ENCODE measurements around the gene LIN54. TPM values are rescaled to one million over a fixed set of nuclear protein-coding genes. Genes with fewer than 3 reads are reported as not detected.

Gene LIN54
- total and polyA plus RNA-seq, 9 donors = 3.8 to 10.0 (median 7.4) TPM

DNA sequence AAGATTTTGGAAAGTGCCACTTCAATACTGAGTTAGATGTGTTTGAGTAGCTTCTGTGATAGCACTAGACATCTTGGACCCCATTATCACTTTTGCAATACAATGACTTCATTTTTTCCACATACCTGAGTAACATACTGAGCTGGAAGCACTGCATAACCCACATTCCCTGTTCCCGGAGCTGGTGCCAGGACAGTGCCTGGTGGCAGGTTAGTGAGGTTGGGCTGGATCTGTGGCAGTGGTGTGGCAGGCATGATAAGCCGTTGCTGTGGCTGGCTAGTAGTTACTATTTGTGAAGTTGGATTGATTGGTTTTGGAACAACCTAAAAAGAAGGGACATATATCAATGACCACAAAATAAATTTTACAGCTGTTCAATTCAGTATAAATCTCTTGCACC, 71.2 kb downstream of the LIN54 start:
- WGBS, 3 donors = 74 to 90% (median 81%) methylated on average over 2 of the region's 2 CpGs
- Histone ChIP-seq H3K4me3 (no peak overlapping the region), H3K9me3 (no peaks in the 10 kb centered on the region), H3K27me3 (no peaks in the 10 kb centered on the region), H3K27ac (no peak overlapping the region), H3K36me3 (no peaks in the 10 kb centered on the region), H3K4me1 (ENCODE audit: insufficient read depth) (no peaks in the 10 kb centered on the region)
- no peak for DNase-seq
- TF ChIP-seq EP300 (IDR thresholded peaks at IDR 0.05) = no peak
- no peak for TF ChIP-seq POLR2A (IDR thresholded peaks at IDR 0.05)
- TF ChIP-seq CTCF (IDR thresholded peaks at IDR 0.05) = no peak
- intact Hi-C loops (cut with DNase I) = no loop called here

GRCh38 chr4:82934441-82934840, 76.2 kb downstream of the LIN54 start:
- Histone ChIP-seq H3K27me3 (no peaks in the 10 kb centered on the region), H3K36me3 (no peaks in the 10 kb centered on the region), H3K4me1 (ENCODE audit: insufficient read depth) (no peaks in the 10 kb centered on the region), H3K27ac (no peak overlapping the region), H3K9me3 (no peaks in the 10 kb centered on the region), H3K4me3 (no peak overlapping the region)
- TF ChIP-seq POLR2A (IDR thresholded peaks at IDR 0.05) (no peak), CTCF (IDR thresholded peaks at IDR 0.05) (no peak), EP300 (IDR thresholded peaks at IDR 0.05) (no peak)
- intact Hi-C loops (cut with DNase I) = no loop called here
- no peak for DNase-seq

DNA sequence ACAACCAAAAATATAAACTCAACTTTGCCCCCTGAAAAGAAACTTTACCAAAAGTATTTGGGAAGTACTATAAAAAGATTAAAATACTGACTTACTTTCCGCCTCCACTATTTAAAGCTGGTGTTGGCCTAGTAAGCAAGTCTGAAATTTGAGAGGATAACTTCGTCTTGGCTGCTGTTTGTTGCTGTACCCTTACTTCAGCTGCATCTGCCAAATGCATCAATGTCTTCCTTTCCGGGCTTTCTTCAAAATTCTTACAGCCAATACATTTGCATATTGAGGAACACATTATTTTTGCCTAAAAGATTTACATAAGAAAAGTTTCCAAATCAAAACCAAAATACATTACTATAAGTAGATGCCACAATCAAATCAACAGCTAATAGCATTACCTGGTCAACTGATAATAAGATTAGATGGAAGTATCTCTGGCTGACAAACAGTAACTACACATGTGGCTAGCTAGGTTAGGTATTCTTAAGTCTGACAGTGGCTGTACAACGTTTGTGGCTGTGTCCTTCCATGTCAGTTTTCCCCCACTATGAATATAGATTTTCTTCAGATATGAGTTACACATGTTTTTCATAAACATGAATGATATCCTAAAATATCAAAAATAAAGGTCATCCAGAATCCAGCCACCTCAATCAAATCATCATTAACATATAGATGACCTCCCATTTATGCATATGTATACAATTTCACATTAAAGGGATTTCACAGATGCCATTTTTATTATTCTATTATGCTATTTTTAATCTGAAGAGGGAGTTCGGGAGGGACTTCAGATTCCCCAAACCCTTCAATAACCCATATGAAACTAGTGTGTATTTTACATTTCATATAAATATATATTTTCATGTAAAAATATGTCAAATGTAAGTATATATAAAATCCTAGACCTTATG, 79.5 kb downstream of the LIN54 start:
- no peaks in the 10 kb centered on the region for H3K36me3 ChIP-seq
- no peak overlapping the region for H3K27ac ChIP-seq
- 72 to 79% (median 77%) methylated on average over 5 of the region's 5 CpGs for WGBS, 3 donors
- H3K27me3 ChIP-seq = no peaks in the 10 kb centered on the region
- H3K4me1 ChIP-seq (ENCODE audit: insufficient read depth) = no peaks in the 10 kb centered on the region
- no peak for DNase-seq
- intact Hi-C loops (cut with DNase I) = no loop called here
- no peak for TF ChIP-seq POLR2A (IDR thresholded peaks at IDR 0.05)
- H3K4me3 ChIP-seq = no peak overlapping the region
- no peaks in the 10 kb centered on the region for H3K9me3 ChIP-seq

DNA sequence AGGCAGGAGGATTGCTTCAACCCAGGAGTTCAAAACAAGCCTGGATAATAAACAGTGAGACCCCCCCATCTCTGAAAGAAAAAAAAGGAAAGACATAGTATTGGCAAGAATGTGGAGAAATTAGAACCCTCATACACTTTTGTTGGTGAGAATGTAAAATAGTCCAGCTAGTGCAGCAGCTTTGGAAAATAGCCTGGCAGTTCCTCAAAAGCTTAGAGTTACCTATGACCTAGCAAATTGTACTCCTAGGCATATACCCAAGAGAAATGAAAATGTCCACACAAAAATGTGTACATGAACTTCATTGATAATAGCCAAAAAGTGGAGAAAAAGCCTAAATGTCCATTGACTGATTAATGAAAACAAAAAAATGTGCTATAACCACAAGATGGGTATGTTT, 88.8 kb downstream of the LIN54 start:
- no peaks in the 10 kb centered on the region for H3K36me3 ChIP-seq
- no peak for DNase-seq
- TF ChIP-seq EP300 (IDR thresholded peaks at IDR 0.05) (no peak), CTCF (IDR thresholded peaks at IDR 0.05) (no peak), POLR2A (IDR thresholded peaks at IDR 0.05) (no peak)
- H3K9me3 ChIP-seq = no peaks in the 10 kb centered on the region
- no peak overlapping the region for H3K27ac ChIP-seq
- no peaks in the 10 kb centered on the region for H3K4me1 ChIP-seq (ENCODE audit: insufficient read depth)
- no peak overlapping the region for H3K4me3 ChIP-seq
- intact Hi-C loops (cut with DNase I) = no loop called here
- H3K27me3 ChIP-seq = no peaks in the 10 kb centered on the region

GRCh38 chr4:82919386-82919785, 91.2 kb downstream of the LIN54 start:
- no peaks in the 10 kb centered on the region for H3K4me1 ChIP-seq (ENCODE audit: insufficient read depth)
- H3K27ac ChIP-seq = no peak overlapping the region
- H3K9me3 ChIP-seq = no peaks in the 10 kb centered on the region
- DNase-seq = no peak
- H3K27me3 ChIP-seq = no peaks in the 10 kb centered on the region
- H3K4me3 ChIP-seq = no peak overlapping the region
- TF ChIP-seq CTCF (IDR thresholded peaks at IDR 0.05) = no peak
- TF ChIP-seq POLR2A (IDR thresholded peaks at IDR 0.05) = no peak
- TF ChIP-seq EP300 (IDR thresholded peaks at IDR 0.05) = no peak
- 63 to 74% (median 69%) methylated on average over 2 of the region's 2 CpGs for WGBS, 3 donors
- intact Hi-C loops (cut with DNase I) = no loop called here
- H3K36me3 ChIP-seq = no peaks in the 10 kb centered on the region
